Pons (tissue), 1 donor: Measurements from ENCODE around the gene ZCCHC12.

Experiments used
- DNase-seq: peaks from one replicate; pipeline ENCODE4 v3.0.0-alpha.2; 2016; ENCODE audit warnings: low spot score

The ZCCHC12 gene

GRCh38 chrX:118867251-118867650 is 43.6 kb downstream of the ZCCHC12 start:
- no peak for DNase-seq

- peak; percentile 24 for DNase-seq
Measured at GRCh38 chrX:118872102-118872566, 48.5 kb downstream of the ZCCHC12 start.
